Endothelial cell of umbilical vein (primary cell): Measurements from ENCODE around the gene EDARADD. TPM values are rescaled to one million over a fixed set of nuclear protein-coding genes. Genes with fewer than 3 reads are reported as not detected.

Experiments used
- BruUV-seq: library from RNA; stranded (reverse); fragments of 400-500 nt; replicated peaks from 2 replicates; lab custom pipeline; 2021; lab: Mats Ljungman, UMichigan
- CTCF ChIA-PET: fragments of 300-600, 350-600 bp; sonication (Branson Sonifier 250); formaldehyde crosslinking; loops from one replicate; lab custom pipeline; 2021; ENCODE audit warnings: antibody characterized with exemption, inconsistent platforms; lab: Charles Lee
- POLR2A ChIA-PET: fragments of 300-600, 350-600 bp; sonication (Branson Sonifier 250); formaldehyde crosslinking; loops from one replicate; lab custom pipeline; 2021; ENCODE audit warnings: antibody characterized with exemption, inconsistent platforms; lab: Charles Lee
- DNase-seq: peaks from one replicate; pipeline ENCODE4 v3.0.0-alpha.2; 2011; ENCODE audit warnings: low read depth, low spot score
- FAIRE-seq: peaks from 2 replicates; lab custom pipeline; 2011; peaks lifted over from hg19 to GRCh38; lab: Jason Lieb, UNC
- H2AFZ ChIP-seq: 2 replicates; pipeline ENCODE4 v1.6.0; 2012; ENCODE audit warnings: low read depth, low read length, control low read depth, inconsistent platforms
- H3K27ac ChIP-seq: 2 replicates; pipeline ENCODE4 v1.5.1; 2011; ENCODE audit warnings: low read depth, mild to moderate bottlenecking, control low read depth, low read length, moderate library complexity; ENCODE audit not compliant: insufficient read depth
- H3K27me3 ChIP-seq, 2 experiments: 2 replicates each; pipeline versions ENCODE4 v1.6.0 to v1.6.1; 2011; ENCODE audit warnings: low read length in 2 of 2, mixed read lengths in 1 of 2; ENCODE audit not compliant: control insufficient read depth in 2 of 2, insufficient read depth in 2 of 2
- H3K36me3 ChIP-seq, 2 experiments: 2 replicates in 1 of 2; 3 replicates in 1 of 2; pipeline ENCODE4 v1.5.1; 2011; ENCODE audit warnings: low read length in 2 of 2, mild to moderate bottlenecking in 1 of 2, moderate library complexity in 1 of 2; ENCODE audit not compliant: control insufficient read depth in 2 of 2, insufficient read depth in 2 of 2; ENCODE audit errors: extremely low read depth in 1 of 2
- H3K4me1 ChIP-seq: 3 replicates; pipeline ENCODE4 v1.5.1; 2011; ENCODE audit warnings: mild to moderate bottlenecking, low read length; ENCODE audit not compliant: control insufficient read depth, insufficient read depth; ENCODE audit errors: extremely low read depth
- H3K4me2 ChIP-seq: 2 replicates; pipeline ENCODE4 v1.6.1; 2011; ENCODE audit warnings: low read length, control low read depth, mixed read lengths; ENCODE audit not compliant: insufficient read depth
- H3K4me3 ChIP-seq, 3 experiments: fragments of 200-600 bp in 1 of 3; sonication (generic), shearing (Covaris generic) in 1 of 3; replicated peaks in 1 of 3; 2 replicates each; pipeline ENCODE4 v1.5.1; 2011 to 2016; ENCODE audit warnings: control low read depth in 3 of 3, low read length in 3 of 3, mild to moderate bottlenecking in 2 of 3, inconsistent platforms in 1 of 3, low read depth in 1 of 3, moderate library complexity in 1 of 3; ENCODE audit not compliant: insufficient read depth in 1 of 3
- H3K79me2 ChIP-seq: 2 replicates; pipeline ENCODE4 v1.6.0; 2012; ENCODE audit warnings: low read length, inconsistent platforms; ENCODE audit not compliant: control insufficient read depth, insufficient read depth
- H3K9ac ChIP-seq: replicated peaks from 2 replicates; pipeline ENCODE3; 2011; ENCODE audit warnings: low read length, control low read depth; ENCODE audit not compliant: insufficient read depth; ENCODE audit errors: extremely low read depth
- H3K9me1 ChIP-seq: replicated peaks from 3 replicates; pipeline ENCODE4 v1.6.0; 2011; ENCODE audit warnings: mild to moderate bottlenecking, low read length; ENCODE audit not compliant: control insufficient read depth, insufficient read depth; ENCODE audit errors: extremely low read depth
- H3K9me3 ChIP-seq: replicated peaks from 2 replicates; pipeline ENCODE4 v1.5.1; 2012; ENCODE audit warnings: low read length, inconsistent platforms; ENCODE audit not compliant: control insufficient read depth, insufficient read depth
- H4K20me1 ChIP-seq: replicated peaks from 2 replicates; pipeline ENCODE3; 2011; ENCODE audit warnings: mild to moderate bottlenecking, low read length; ENCODE audit not compliant: control insufficient read depth, insufficient read depth; ENCODE audit errors: extremely low read depth
- EZH2 ChIP-seq: IDR thresholded peaks from 2 replicates; pipeline ENCODE4 v1.6.1; 2012; ENCODE audit warnings: borderline replicate concordance, low read depth, mild to moderate bottlenecking, moderate library complexity, low read length, inconsistent platforms; ENCODE audit not compliant: severe bottlenecking
- FOS ChIP-seq: IDR thresholded peaks from 2 replicates; pipeline ENCODE4 v1.6.1; 2011; ENCODE audit warnings: mild to moderate bottlenecking, low read length, moderate library complexity, borderline replicate concordance; ENCODE audit not compliant: insufficient read depth
- GATA2 ChIP-seq: IDR thresholded peaks from 2 replicates; pipeline ENCODE4 v1.7.0; 2011; ENCODE audit warnings: low read depth, mild to moderate bottlenecking, moderate library complexity, mixed read lengths, low read length; ENCODE audit not compliant: insufficient read length, insufficient read depth
- JUN ChIP-seq: IDR thresholded peaks from 2 replicates; pipeline ENCODE4 v1.6.1; 2011; ENCODE audit warnings: borderline replicate concordance, low read depth; ENCODE audit not compliant: insufficient read length, insufficient read depth
- MYC ChIP-seq: IDR thresholded peaks from one replicate; pipeline ENCODE4 v1.6.1; 2011; ENCODE audit warnings: mild to moderate bottlenecking, low read depth, low read length
- POLR2A ChIP-seq: IDR thresholded peaks from 2 replicates; pipeline ENCODE4 v1.6.1; 2012; ENCODE audit warnings: low read depth, mild to moderate bottlenecking, control low read depth, low read length
- POLR2AphosphoS5 ChIP-seq: IDR thresholded peaks from 2 replicates; pipeline ENCODE4 v1.6.1; 2012; ENCODE audit warnings: low read depth, mild to moderate bottlenecking, control low read depth, low read length, moderate library complexity; ENCODE audit not compliant: insufficient read depth
- dilution Hi-C: fragments of 300-500 bp; cut with MboI; formaldehyde crosslinking; loops from one replicate; pipeline ENCODE4 v1.15.0; 2019; ENCODE audit warnings: low sequenced_read_pairs; ENCODE audit not compliant: extremely low pct_ligation_motif_present
- intact Hi-C: fragments of 100-400 bp; cut with micrococcal nuclease; formaldehyde crosslinking; loops from one replicate; pipeline ENCODE4 v1.10.0; 2022
- polyA plus RNA-seq, 4 experiments: library from polyadenylated mRNA; depleted of rRNA in 3 of 4; stranded (reverse) in 3 of 4; unstranded in 1 of 4; fragments of >200 nt; gene quantifications; 2 replicates each; pipeline versions ENCODE4 v1.2.1 to v1.2.3, GENCODE V29; 2011 to 2012; ENCODE audit warnings: missing spikeins in 1 of 4
- total RNA-seq: library from RNA; stranded (reverse); gene quantifications from 2 replicates; pipeline ENCODE4 v1.2.3, GENCODE V29; 2021
- TF ChIP-seq, protein P1 (sequence below): IDR thresholded peaks from 2 replicates; pipeline ENCODE4 v1.6.1; 2011; ENCODE audit not compliant: insufficient read depth, insufficient read length
- TF ChIP-seq, protein P2 (sequence below), 2 donors: IDR thresholded peaks; 1 replicate in 1 of 2; 2 replicates in 1 of 2; pipeline ENCODE4 v1.5.1; 2011; ENCODE audit warnings: low read length in 2 of 2, mild to moderate bottlenecking in 2 of 2, moderate library complexity in 2 of 2, control low read depth in 1 of 2, inconsistent platforms in 1 of 2, low read depth in 1 of 2; ENCODE audit not compliant: insufficient read depth in 1 of 2; ENCODE audit errors: extremely low read depth in 1 of 2

The EDARADD gene
- total and polyA plus RNA-seq, 2 donors (not counting 3 experiments of a cell fraction or from before 2014, with no cell fraction given), result not detected

DNA sequence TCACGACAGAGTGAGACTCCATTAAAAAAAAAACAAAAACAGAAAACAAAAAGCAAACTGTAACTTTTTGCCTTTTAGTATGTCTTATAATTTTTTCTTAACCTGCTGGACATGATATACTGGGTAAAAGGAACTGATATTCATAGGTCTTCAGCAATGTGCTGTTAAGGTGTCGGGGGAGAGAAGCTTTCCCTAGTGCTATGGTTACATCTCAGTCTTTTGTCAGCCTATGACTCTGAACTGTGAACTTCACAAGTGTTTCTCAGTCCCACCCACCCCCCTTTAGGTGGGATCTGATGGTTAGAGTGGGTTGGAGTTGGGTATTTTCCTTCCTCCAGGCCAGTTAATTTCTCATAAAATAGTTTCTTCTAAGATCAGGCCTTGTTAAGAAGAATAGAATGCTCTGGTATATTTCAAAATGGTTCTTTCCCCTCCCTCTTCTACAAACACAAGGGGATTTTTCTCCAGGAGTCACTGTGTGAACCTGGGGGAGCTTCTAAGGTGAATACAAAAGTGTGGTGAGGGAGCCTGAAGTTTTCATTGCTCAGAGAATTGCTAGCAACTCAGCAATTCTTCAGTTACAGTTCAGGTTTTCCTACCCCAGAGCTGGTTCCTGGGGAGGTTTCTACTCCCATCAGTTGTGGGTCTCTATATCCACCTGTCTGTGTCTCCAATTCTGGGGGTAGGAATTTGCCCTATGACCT lies 16.1 kb upstream of the EDARADD start:
- no peak overlapping the region for H2AFZ ChIP-seq
- ChIA-PET POLR2A (no interaction called here), CTCF (interaction anchor here (1.7 kb wide), 1 partner anchor 11 kb away, joined by 5 read pairs; no protein-coding TSS in a partner anchor)
- dilution Hi-C loops (no loop called here), intact Hi-C loops (no loop called here)
- TF ChIP-seq GATA2 (no peak), MYC (no peak), JUN (no peak), POLR2AphosphoS5 (no peak), FOS (no peak), POLR2A (no peak), EZH2 (no peak)
- TF ChIP-seq, protein P1, sequence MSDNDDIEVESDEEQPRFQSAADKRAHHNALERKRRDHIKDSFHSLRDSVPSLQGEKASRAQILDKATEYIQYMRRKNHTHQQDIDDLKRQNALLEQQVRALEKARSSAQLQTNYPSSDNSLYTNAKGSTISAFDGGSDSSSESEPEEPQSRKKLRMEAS, result no peak
- TF ChIP-seq, protein P2, sequence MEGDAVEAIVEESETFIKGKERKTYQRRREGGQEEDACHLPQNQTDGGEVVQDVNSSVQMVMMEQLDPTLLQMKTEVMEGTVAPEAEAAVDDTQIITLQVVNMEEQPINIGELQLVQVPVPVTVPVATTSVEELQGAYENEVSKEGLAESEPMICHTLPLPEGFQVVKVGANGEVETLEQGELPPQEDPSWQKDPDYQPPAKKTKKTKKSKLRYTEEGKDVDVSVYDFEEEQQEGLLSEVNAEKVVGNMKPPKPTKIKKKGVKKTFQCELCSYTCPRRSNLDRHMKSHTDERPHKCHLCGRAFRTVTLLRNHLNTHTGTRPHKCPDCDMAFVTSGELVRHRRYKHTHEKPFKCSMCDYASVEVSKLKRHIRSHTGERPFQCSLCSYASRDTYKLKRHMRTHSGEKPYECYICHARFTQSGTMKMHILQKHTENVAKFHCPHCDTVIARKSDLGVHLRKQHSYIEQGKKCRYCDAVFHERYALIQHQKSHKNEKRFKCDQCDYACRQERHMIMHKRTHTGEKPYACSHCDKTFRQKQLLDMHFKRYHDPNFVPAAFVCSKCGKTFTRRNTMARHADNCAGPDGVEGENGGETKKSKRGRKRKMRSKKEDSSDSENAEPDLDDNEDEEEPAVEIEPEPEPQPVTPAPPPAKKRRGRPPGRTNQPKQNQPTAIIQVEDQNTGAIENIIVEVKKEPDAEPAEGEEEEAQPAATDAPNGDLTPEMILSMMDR (IDR thresholded peaks at IDR 0.05; ENCODE audit: extremely low read depth in 1 of 2, insufficient read depth in 1 of 2, low read depth in 1 of 2, low read length in 2 of 2), result no peak
- H3K9ac ChIP-seq, result no peak overlapping the region
- no peak for FAIRE-seq
- no TSS peak for BruUV-seq
- no peaks in the 10 kb centered on the region for H3K4me1 ChIP-seq
- no peaks in the 10 kb centered on the region for H3K9me1 ChIP-seq
- H3K36me3 ChIP-seq, result no peaks in the 10 kb centered on the region
- DNase-seq, result no peak
- H3K4me2 ChIP-seq, result no peak overlapping the region
- H3K4me3 ChIP-seq, result no peak overlapping the region
- H4K20me1 ChIP-seq, result no peaks in the 10 kb centered on the region
- H3K27ac ChIP-seq, result no peak overlapping the region
- no peaks in the 10 kb centered on the region for H3K9me3 ChIP-seq
- H3K27me3 ChIP-seq, result no peaks in the 10 kb centered on the region
- H3K79me2 ChIP-seq, result no peaks in the 10 kb centered on the region
